Heart left ventricle (tissue), 13 donors: ENCODE measurements around the gene BRSK2.

Experiments used
- CTCF ChIP-seq, 12 donors: fragments of 200-600 bp; sonication (generic) in 4 of 12; IDR thresholded peaks; one replicate each; pipeline versions ENCODE4 v1.5.0 to v1.8.0; 2018 to 2022; ENCODE audit warnings: antibody characterized with exemption in 12 of 12, mild to moderate bottlenecking in 5 of 12
- POLR2A ChIP-seq, 2 donors: fragments of 450-650 bp; IDR thresholded peaks; one replicate each; pipeline ENCODE4 v1.6.1; 2017; ENCODE audit warnings: antibody characterized with exemption in 2 of 2, mild to moderate bottlenecking in 2 of 2, moderate library complexity in 2 of 2
- donor health status: ischemic (EF 13 %, LVEDD 7.1; RV severe dilation, severe dysfunction).
- donor health status: DM: no; HTN: yes; CAD: no.
- donor health status: DM: no; HTN: no; CAD: no.
- donor health status: ischemic (EF 25% LVEDD 6.9; RV normal size, moderate dysfunction).
- donor health status: ischemic (EF 25% LVEDD 5.7; RV mildly dilated, moderate dysfunction).
- donor health status: ischemic (EF 35%, LVEDD 5.7; RV mildly dilated, moderate dysfunction).
- donor health status: nonischemic (EF 11% LVEDD 7.7; RV severe dilation, severe dysfunction).
- donor health status: DM: yes; HTN: yes; CAD: no.
- donor health status: PGD.
- donor health status: ischemic (EF 29% LVEDD 5.4; RV normal size, mild dysfunction).
- donor health status: nonischemic (EF 23%, LVEDD 6.1; RV moderate dilation, normal function).

GRCh38 chr11:1505480-1505879 lies 115.7 kb downstream of the BRSK2 start:
- TF ChIP-seq CTCF (IDR thresholded peaks at IDR 0.05) = no peak
- TF ChIP-seq POLR2A (IDR thresholded peaks at IDR 0.05) = no peak
